GM23338 (cell line): ENCODE data around the gene PSMD5. TPM values are rescaled to one million over a fixed set of nuclear protein-coding genes. Genes with fewer than 3 reads are reported as not detected.

Experiments used
- ATAC-seq: fragments of 200-7000 bp; cut with Tn5 transposase; 3 replicates; pipeline ENCODE4 v1.9.1; 2020
- DNase-seq: peaks from one replicate; pipeline ENCODE4 v3.0.0-alpha.2; 2015; ENCODE audit warnings: low spot score
- H2AFZ ChIP-seq: fragments of 200-600 bp; sonication (generic); 2 replicates; pipeline ENCODE4 v1.8.0; 2016; ENCODE audit warnings: antibody characterized with exemption, mild to moderate bottlenecking, moderate library complexity
- H3F3A ChIP-seq: fragments of 200-600 bp; sonication (generic); replicated peaks from 2 replicates; pipeline ENCODE4 v1.8.0; 2017; ENCODE audit warnings: antibody characterized with exemption, mixed run types, low read depth
- H3K27ac ChIP-seq: fragments of 200-600 bp; sonication (generic); 2 replicates; pipeline ENCODE4 v1.6.1; 2016; ENCODE audit warnings: low read depth
- H3K27me3 ChIP-seq: fragments of 200-600 bp; sonication (generic); 2 replicates; pipeline ENCODE4 v1.8.0; 2016; ENCODE audit warnings: mild to moderate bottlenecking, mixed run types, moderate library complexity; ENCODE audit not compliant: insufficient read depth
- H3K36me3 ChIP-seq: fragments of 200-600 bp; sonication (generic); 2 replicates; pipeline ENCODE4 v1.8.0; 2016; ENCODE audit warnings: mild to moderate bottlenecking; ENCODE audit not compliant: insufficient read depth
- H3K4me1 ChIP-seq: fragments of 200-600 bp; sonication (generic); 2 replicates; pipeline ENCODE4 v1.8.0; 2016; ENCODE audit warnings: mild to moderate bottlenecking, moderate library complexity; ENCODE audit not compliant: insufficient read depth
- H3K4me2 ChIP-seq: fragments of 200-600 bp; sonication (generic); 2 replicates; pipeline ENCODE4 v1.7.1; 2017; ENCODE audit warnings: mixed run types
- H3K4me3 ChIP-seq: fragments of 200-600 bp; sonication (generic); 2 replicates; pipeline ENCODE4 v1.6.1; 2016; ENCODE audit warnings: mixed run types
- H3K79me2 ChIP-seq: fragments of 200-600 bp; sonication (generic); replicated peaks from 2 replicates; pipeline ENCODE4 v1.8.0; 2017; ENCODE audit warnings: mild to moderate bottlenecking; ENCODE audit not compliant: insufficient read depth
- H3K9me2 ChIP-seq: fragments of 200-600 bp; sonication (generic); 2 replicates; pipeline ENCODE4 v1.8.0; 2017; ENCODE audit not compliant: insufficient read depth
- H4K20me1 ChIP-seq: fragments of 200-600 bp; sonication (generic); replicated peaks from 2 replicates; pipeline ENCODE4 v1.8.0; 2017; ENCODE audit warnings: mild to moderate bottlenecking; ENCODE audit not compliant: insufficient read depth
- H3K27ac Mint-ChIP-seq: 2 replicates; pipeline ENCODE4 v1.8.0; 2020; ENCODE audit warnings: inconsistent platforms, mild to moderate bottlenecking, moderate library complexity, mixed read lengths
- H3K27me3 Mint-ChIP-seq: 3 replicates; pipeline ENCODE4 v1.8.0; 2022; ENCODE audit warnings: low read depth, mild to moderate bottlenecking, moderate library complexity, mixed read lengths, inconsistent platforms; ENCODE audit not compliant: insufficient read depth, poor library complexity
- H3K36me3 Mint-ChIP-seq: 3 replicates; pipeline ENCODE4 v1.8.0; 2021; ENCODE audit warnings: low read depth, mild to moderate bottlenecking, inconsistent platforms, moderate library complexity, mixed read lengths
- H3K4me1 Mint-ChIP-seq: 3 replicates; pipeline ENCODE4 v1.8.0; 2020; ENCODE audit warnings: mild to moderate bottlenecking, inconsistent platforms, mixed read lengths
- H3K4me3 Mint-ChIP-seq: 3 replicates; pipeline ENCODE4 v1.8.0; 2021; ENCODE audit warnings: moderate library complexity, mild to moderate bottlenecking, inconsistent platforms, mixed read lengths
- H3K9me3 Mint-ChIP-seq: 3 replicates; pipeline ENCODE4 v1.8.0; 2020; ENCODE audit warnings: moderate library complexity, mild to moderate bottlenecking, inconsistent platforms, mixed read lengths
- CREB1 ChIP-seq: fragments of 250-450 bp; sonication (Bioruptor Pico); IDR thresholded peaks from 2 replicates; pipeline ENCODE4 v1.5.0; 2020; ENCODE audit warnings: low read depth, mild to moderate bottlenecking, moderate library complexity
- EZH2 ChIP-seq: fragments of 200-600 bp; sonication (generic); IDR thresholded peaks from one replicate; pipeline ENCODE4 v1.8.0; 2017; ENCODE audit warnings: antibody characterized with exemption, mild to moderate bottlenecking, low read depth; ENCODE audit not compliant: unreplicated experiment
- EZH2phosphoT487 ChIP-seq: fragments of 200-600 bp; sonication (generic); IDR thresholded peaks from one replicate; pipeline ENCODE4 v1.8.1; 2018; ENCODE audit warnings: antibody characterized with exemption; ENCODE audit not compliant: unreplicated experiment
- JUNB ChIP-seq: IDR thresholded peaks from one replicate; pipeline ENCODE4 v1.6.1; 2016; ENCODE audit warnings: antibody characterized with exemption; ENCODE audit not compliant: unreplicated experiment
- NANOG ChIP-seq: IDR thresholded peaks from 2 replicates; pipeline ENCODE4 v1.6.1; 2016; ENCODE audit warnings: antibody characterized with exemption, borderline replicate concordance
- POLR2AphosphoS5 ChIP-seq: IDR thresholded peaks from 2 replicates; pipeline ENCODE4 v1.6.1; 2016; ENCODE audit warnings: antibody characterized with exemption, low read depth
- STAT1 ChIP-seq: IDR thresholded peaks from one replicate; pipeline ENCODE4 v1.6.1; 2016; ENCODE audit warnings: antibody characterized with exemption; ENCODE audit not compliant: unreplicated experiment
- ZNF114 ChIP-seq: fragments of 250-450 bp; sonication (Bioruptor Pico); IDR thresholded peaks from 2 replicates; pipeline ENCODE4 v1.5.0; 2020; ENCODE audit warnings: mild to moderate bottlenecking, moderate library complexity
- ZNF331 ChIP-seq: fragments of 250-450 bp; sonication (Bioruptor Pico); IDR thresholded peaks from 2 replicates; pipeline ENCODE4 v1.5.0; 2020; ENCODE audit warnings: low read depth, mild to moderate bottlenecking, moderate library complexity
- polyA plus RNA-seq: library from polyadenylated mRNA; unstranded; fragments of >200 nt; fragmentation: Nextera tagmentation; extraction: Ambion mirVana; gene quantifications from 2 replicates; pipeline ENCODE4 v1.2.1, GENCODE V29; 2016
- total RNA-seq: library from RNA; depleted of rRNA; stranded (reverse); fragments of >200 nt; shearing (Covaris generic); gene quantifications from 2 replicates; pipeline ENCODE4 v1.2.3, GENCODE V29; 2014
- TF ChIP-seq, protein P1 (sequence below): IDR thresholded peaks from one replicate; pipeline ENCODE4 v1.6.1; 2018; ENCODE audit warnings: antibody characterized with exemption; ENCODE audit not compliant: unreplicated experiment
- TF ChIP-seq, protein P2 (sequence below), 2 experiments: fragments of 200-600 bp in 1 of 2; sonication (generic) in 1 of 2; conservative IDR thresholded peaks; 2 replicates each; pipeline versions ENCODE4 v1.5.1 to v1.6.1; 2016 to 2017; ENCODE audit warnings: antibody characterized with exemption in 2 of 2, low read depth in 2 of 2, mild to moderate bottlenecking in 2 of 2, moderate library complexity in 1 of 2
- TF ChIP-seq, protein P3 (sequence below): IDR thresholded peaks from 2 replicates; pipeline ENCODE4 v1.6.1; 2016; ENCODE audit warnings: antibody characterized with exemption

Gene PSMD5
- total and polyA plus RNA-seq, 2 experiments from 2014 or later: 23.9 to 40.5 TPM

DNA sequence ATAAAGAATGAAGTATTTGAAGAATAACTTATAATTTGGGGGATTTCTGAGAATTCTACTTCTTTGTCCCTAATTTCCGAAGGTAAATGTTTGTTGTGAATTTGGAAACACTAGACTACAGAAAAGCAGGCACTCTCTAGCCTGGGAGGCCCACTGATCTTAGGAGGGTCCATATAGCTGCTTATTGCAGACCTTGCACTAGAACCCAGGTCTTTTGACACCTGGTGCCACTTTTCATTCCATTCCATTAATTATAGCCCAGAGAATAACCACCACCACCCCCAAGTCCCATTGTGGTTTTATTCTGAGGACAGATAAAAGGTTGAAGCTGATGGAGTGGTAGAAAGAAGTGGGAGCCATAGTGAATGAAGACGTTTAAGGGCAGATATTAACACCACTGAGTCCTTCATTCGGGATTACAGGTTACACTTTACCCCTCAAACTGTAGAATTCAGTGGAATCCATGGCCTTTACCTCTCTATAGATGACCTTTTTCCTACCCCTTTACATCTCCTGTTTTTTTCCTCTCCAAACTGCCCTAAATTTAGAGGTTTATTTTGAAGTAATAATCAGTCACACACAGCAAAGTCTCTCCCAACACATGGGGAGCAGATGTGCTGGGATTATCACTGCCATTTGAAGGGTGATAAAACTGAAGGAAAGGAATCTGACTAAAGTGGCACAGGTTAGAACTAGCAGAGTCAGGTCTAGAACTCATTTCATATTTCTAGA, 12.0 kb upstream of the PSMD5 start:
- Mint-ChIP-seq H3K4me1 (peaks cover 23% of the 10 kb centered on the region), H3K9me3 (no peaks in the 10 kb centered on the region), H3K4me3 (no peak overlapping the region), H3K27me3 (peaks cover 8% of the 10 kb centered on the region), H3K36me3 (peaks cover 11% of the 10 kb centered on the region), H3K27ac (no peak overlapping the region)
- no peak for TF ChIP-seq CREB1
- no peak for TF ChIP-seq ZNF331 (CRISPR knock-in tag)
- TF ChIP-seq, protein P1, sequence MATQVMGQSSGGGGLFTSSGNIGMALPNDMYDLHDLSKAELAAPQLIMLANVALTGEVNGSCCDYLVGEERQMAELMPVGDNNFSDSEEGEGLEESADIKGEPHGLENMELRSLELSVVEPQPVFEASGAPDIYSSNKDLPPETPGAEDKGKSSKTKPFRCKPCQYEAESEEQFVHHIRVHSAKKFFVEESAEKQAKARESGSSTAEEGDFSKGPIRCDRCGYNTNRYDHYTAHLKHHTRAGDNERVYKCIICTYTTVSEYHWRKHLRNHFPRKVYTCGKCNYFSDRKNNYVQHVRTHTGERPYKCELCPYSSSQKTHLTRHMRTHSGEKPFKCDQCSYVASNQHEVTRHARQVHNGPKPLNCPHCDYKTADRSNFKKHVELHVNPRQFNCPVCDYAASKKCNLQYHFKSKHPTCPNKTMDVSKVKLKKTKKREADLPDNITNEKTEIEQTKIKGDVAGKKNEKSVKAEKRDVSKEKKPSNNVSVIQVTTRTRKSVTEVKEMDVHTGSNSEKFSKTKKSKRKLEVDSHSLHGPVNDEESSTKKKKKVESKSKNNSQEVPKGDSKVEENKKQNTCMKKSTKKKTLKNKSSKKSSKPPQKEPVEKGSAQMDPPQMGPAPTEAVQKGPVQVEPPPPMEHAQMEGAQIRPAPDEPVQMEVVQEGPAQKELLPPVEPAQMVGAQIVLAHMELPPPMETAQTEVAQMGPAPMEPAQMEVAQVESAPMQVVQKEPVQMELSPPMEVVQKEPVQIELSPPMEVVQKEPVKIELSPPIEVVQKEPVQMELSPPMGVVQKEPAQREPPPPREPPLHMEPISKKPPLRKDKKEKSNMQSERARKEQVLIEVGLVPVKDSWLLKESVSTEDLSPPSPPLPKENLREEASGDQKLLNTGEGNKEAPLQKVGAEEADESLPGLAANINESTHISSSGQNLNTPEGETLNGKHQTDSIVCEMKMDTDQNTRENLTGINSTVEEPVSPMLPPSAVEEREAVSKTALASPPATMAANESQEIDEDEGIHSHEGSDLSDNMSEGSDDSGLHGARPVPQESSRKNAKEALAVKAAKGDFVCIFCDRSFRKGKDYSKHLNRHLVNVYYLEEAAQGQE: no peak
- TF ChIP-seq NANOG: no peak
- no peak for TF ChIP-seq EZH2
- TF ChIP-seq, protein P2, sequence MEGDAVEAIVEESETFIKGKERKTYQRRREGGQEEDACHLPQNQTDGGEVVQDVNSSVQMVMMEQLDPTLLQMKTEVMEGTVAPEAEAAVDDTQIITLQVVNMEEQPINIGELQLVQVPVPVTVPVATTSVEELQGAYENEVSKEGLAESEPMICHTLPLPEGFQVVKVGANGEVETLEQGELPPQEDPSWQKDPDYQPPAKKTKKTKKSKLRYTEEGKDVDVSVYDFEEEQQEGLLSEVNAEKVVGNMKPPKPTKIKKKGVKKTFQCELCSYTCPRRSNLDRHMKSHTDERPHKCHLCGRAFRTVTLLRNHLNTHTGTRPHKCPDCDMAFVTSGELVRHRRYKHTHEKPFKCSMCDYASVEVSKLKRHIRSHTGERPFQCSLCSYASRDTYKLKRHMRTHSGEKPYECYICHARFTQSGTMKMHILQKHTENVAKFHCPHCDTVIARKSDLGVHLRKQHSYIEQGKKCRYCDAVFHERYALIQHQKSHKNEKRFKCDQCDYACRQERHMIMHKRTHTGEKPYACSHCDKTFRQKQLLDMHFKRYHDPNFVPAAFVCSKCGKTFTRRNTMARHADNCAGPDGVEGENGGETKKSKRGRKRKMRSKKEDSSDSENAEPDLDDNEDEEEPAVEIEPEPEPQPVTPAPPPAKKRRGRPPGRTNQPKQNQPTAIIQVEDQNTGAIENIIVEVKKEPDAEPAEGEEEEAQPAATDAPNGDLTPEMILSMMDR (conservative IDR thresholded peaks at IDR 0.05; ENCODE audit: low read depth in 2 of 2): no peak
- TF ChIP-seq, protein P3, sequence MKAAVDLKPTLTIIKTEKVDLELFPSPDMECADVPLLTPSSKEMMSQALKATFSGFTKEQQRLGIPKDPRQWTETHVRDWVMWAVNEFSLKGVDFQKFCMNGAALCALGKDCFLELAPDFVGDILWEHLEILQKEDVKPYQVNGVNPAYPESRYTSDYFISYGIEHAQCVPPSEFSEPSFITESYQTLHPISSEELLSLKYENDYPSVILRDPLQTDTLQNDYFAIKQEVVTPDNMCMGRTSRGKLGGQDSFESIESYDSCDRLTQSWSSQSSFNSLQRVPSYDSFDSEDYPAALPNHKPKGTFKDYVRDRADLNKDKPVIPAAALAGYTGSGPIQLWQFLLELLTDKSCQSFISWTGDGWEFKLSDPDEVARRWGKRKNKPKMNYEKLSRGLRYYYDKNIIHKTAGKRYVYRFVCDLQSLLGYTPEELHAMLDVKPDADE: no peak
- no peak for TF ChIP-seq STAT1
- TF ChIP-seq ZNF114 (CRISPR knock-in tag): no peak
- TF ChIP-seq JUNB: no peak
- TF ChIP-seq POLR2AphosphoS5: no peak
- no peak for TF ChIP-seq EZH2phosphoT487
- no peak overlapping the region for H2AFZ ChIP-seq
- H3K4me1 ChIP-seq: peaks cover 16% of the 10 kb centered on the region
- H3K4me2 ChIP-seq: no peak overlapping the region
- no peaks in the 10 kb centered on the region for H4K20me1 ChIP-seq
- no peak for ATAC-seq
- no peaks in the 10 kb centered on the region for H3K79me2 ChIP-seq
- H3K9me2 ChIP-seq: no peaks in the 10 kb centered on the region
- no peaks in the 10 kb centered on the region for H3K36me3 ChIP-seq
- H3K27me3 ChIP-seq: no peaks in the 10 kb centered on the region
- no peak for DNase-seq
- H3K27ac ChIP-seq: no peak overlapping the region
- no peak overlapping the region for H3K4me3 ChIP-seq
- H3F3A ChIP-seq: no peaks in the 10 kb centered on the region
